C4-2B (cell line): Measurements from ENCODE around the gene NTNG2.

Experiments
- CTCF ChIP-seq: fragments of 450-650 bp; conservative IDR thresholded peaks from 2 replicates; pipeline ENCODE4 v1.5.1; 2017; ENCODE audit warnings: mild to moderate bottlenecking
- ZFX ChIP-seq: fragments of 450-650 bp; IDR thresholded peaks from 2 replicates; pipeline ENCODE4 v1.6.1; 2017

- TF ChIP-seq CTCF (no peak), ZFX (no peak)
These were observed 122.0 kb downstream of the NTNG2 start for GRCh38 chr9:132283863-132284262.
